BJ (cell line): ENCODE data around the gene SYNCRIP. TPM values are rescaled to one million over a fixed set of nuclear protein-coding genes. Genes with fewer than 3 reads are reported as not detected.
"Not testable (repeated sequence)": the region's sequence is repeated elsewhere in the genome, so short reads cannot be mapped to it uniquely, and the experiment has no call there.

Source experiments
- CTCF ChIA-PET: fragments of 350-600 bp; formaldehyde crosslinking; extraction: SDS; loops from one replicate; lab custom pipeline; 2021; ENCODE audit warnings: antibody characterized with exemption, inconsistent platforms; lab: Yijun Ruan, JAX
- POLR2A ChIA-PET: fragments of 300-600 bp; sonication (Branson Sonifier 250); formaldehyde crosslinking; extraction: SDS; loops from one replicate; lab custom pipeline; 2021; ENCODE audit warnings: antibody characterized with exemption; lab: Charles Lee
- DNase-seq: peaks from one replicate; pipeline ENCODE4 v3.0.0-alpha.2; 2011; ENCODE audit warnings: low read depth
- H3K27me3 ChIP-seq: 2 replicates; pipeline ENCODE4 v1.6.0; 2011; ENCODE audit warnings: low read length; ENCODE audit not compliant: control insufficient read depth, insufficient read depth
- H3K36me3 ChIP-seq: 2 replicates; pipeline ENCODE4 v1.5.1; 2011; ENCODE audit warnings: low read length; ENCODE audit not compliant: control insufficient read depth, insufficient read depth
- H3K4me3 ChIP-seq: 2 replicates; pipeline ENCODE4 v1.5.1; 2011; ENCODE audit warnings: low read depth, mild to moderate bottlenecking, control low read depth, low read length
- polyA plus RNA-seq: library from polyadenylated mRNA; depleted of rRNA; stranded (reverse); fragments of >200 nt; gene quantifications from 2 replicates; pipeline ENCODE4 v1.2.3, GENCODE V29; 2011; rRNA removed
- small RNA-seq: library from RNA; depleted of rRNA; stranded (forward); fragments of <200 nt; gene quantifications from one replicate; pipeline ENCODE3, GENCODE V24; 2012; ENCODE audit warnings: low replicate concordance, low read depth; ENCODE audit not compliant: insufficient read length
- TF ChIP-seq, protein P1 (sequence below): IDR thresholded peaks from 2 replicates; pipeline ENCODE4 v1.5.1; 2011; ENCODE audit warnings: low read depth, mild to moderate bottlenecking, control low read depth, inconsistent platforms, low read length, moderate library complexity; ENCODE audit not compliant: insufficient read depth

SYNCRIP gene
- polyA plus RNA-seq, 1 experiment: 7.6 TPM

DNA sequence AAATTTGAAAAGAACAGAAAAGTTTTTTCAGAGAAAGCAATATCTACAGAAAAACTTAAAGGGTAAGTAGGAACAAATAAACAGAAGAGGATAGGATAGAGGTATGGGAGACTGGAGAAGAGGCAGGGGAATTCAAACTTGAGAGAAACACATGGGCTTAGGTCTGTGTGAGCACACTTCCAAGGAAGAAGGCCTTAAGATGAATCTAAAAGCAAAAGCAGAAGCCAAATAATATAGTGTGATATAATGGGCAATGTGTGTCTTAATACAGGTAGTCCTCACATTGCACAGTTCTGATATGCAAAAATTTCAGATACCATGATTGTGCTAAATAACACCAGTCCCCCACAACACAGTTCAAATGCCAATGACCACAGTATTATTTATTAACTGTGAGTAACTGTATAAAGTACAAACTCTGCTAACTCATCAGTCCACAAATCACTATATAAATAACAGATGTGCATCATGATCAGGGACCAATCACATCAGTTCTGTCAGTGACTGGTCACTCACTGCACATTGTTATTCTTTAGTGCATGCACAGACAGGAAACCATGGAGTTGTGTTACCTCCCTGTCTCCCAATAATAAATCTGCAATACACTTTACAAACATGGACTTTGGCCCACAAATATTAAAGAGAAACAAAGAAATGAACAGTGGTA is 67.6 kb downstream of the SYNCRIP start:
- TF ChIP-seq, protein P1, sequence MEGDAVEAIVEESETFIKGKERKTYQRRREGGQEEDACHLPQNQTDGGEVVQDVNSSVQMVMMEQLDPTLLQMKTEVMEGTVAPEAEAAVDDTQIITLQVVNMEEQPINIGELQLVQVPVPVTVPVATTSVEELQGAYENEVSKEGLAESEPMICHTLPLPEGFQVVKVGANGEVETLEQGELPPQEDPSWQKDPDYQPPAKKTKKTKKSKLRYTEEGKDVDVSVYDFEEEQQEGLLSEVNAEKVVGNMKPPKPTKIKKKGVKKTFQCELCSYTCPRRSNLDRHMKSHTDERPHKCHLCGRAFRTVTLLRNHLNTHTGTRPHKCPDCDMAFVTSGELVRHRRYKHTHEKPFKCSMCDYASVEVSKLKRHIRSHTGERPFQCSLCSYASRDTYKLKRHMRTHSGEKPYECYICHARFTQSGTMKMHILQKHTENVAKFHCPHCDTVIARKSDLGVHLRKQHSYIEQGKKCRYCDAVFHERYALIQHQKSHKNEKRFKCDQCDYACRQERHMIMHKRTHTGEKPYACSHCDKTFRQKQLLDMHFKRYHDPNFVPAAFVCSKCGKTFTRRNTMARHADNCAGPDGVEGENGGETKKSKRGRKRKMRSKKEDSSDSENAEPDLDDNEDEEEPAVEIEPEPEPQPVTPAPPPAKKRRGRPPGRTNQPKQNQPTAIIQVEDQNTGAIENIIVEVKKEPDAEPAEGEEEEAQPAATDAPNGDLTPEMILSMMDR: no peak
- H3K36me3 ChIP-seq: no peaks in the 10 kb centered on the region
- H3K27me3 ChIP-seq: no peaks in the 10 kb centered on the region
- H3K4me3 ChIP-seq: no peak overlapping the region
- ChIA-PET CTCF (no interaction called here), POLR2A (no interaction called here)
- DNase-seq: peak; percentile 35

DNA sequence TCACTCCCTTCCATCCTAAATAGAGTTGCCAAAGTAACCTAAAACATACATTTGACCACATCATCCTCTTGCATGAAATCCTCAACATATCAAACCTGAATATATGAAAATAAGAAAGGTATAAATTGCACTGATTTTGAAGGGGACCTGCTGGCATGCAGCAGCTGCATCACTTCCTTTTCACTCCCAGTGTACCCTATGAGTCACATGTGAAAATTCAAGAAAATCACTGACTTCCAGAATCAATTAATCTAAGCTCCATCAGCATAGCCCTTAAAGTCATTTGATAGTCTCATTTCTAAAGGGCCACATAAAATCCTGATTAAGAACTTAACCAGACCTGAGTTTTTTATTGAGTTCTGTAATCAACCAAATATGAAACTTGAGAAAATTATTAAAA is 73.4 kb downstream of the SYNCRIP start:
- TF ChIP-seq, protein P1: no peak
- POLR2A ChIA-PET: no interaction called here
- no peak overlapping the region for H3K4me3 ChIP-seq
- CTCF ChIA-PET: interaction anchor here (1.7 kb wide), 1 partner anchor 11 kb away, joined by 3 read pairs; no protein-coding TSS in a partner anchor
- no peak for DNase-seq
- H3K36me3 ChIP-seq: peaks cover 2% of the 10 kb centered on the region; the same call in 1 of the 2 replicates
- H3K27me3 ChIP-seq: no peaks in the 10 kb centered on the region

DNA sequence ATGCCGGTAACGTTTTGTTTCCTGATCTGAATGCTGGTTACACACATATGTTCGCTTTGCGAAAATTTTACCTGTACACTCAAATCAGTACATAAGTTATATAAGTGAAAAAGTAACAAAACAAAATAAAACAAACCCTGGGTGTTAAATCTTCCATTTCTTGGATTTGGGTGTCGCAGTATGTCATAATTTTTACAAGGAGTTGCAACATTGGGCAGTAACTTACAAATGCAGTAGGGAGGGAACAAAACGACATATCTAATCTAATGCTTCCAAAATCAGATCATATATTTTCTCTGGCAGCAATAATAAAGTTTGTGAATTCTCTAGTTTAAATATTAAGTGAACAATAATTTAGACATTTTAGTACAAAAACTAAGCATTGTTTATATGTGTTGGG is 74.3 kb downstream of the SYNCRIP start:
- TF ChIP-seq, protein P1: no peak
- Histone ChIP-seq H3K4me3 (no peak overlapping the region), H3K27me3 (no peaks in the 10 kb centered on the region), H3K36me3 (peaks cover 2% of the 10 kb centered on the region; the same call in 1 of the 2 replicates)
- DNase-seq: no peak
- CTCF ChIA-PET: no interaction called here
- POLR2A ChIA-PET: no interaction called here

GRCh38 chr6:85565736-85566135 is 77.0 kb downstream of the SYNCRIP start:
- H3K36me3 ChIP-seq: peaks cover 2% of the 10 kb centered on the region; the same call in 1 of the 2 replicates
- ChIA-PET CTCF (interaction anchor here (0.6 kb wide), 1 partner anchor 123 kb away, joined by 5 read pairs; no protein-coding TSS in a partner anchor), POLR2A (interaction anchor here (0.6 kb wide), 1 partner anchor 177 kb away, joined by 3 read pairs; no protein-coding TSS in a partner anchor)
- TF ChIP-seq, protein P1: no peak
- H3K27me3 ChIP-seq: no peaks in the 10 kb centered on the region
- DNase-seq: no peak
- H3K4me3 ChIP-seq: no peak overlapping the region

- H3K4me3 ChIP-seq, H3K27me3 ChIP-seq, CTCF ChIA-PET, POLR2A ChIA-PET, DNase-seq, H3K36me3 ChIP-seq: not testable (repeated sequence)
Measured at GRCh38 chr6:85564223-85564622, 78.5 kb downstream of the SYNCRIP start.

Small RNA genes within 50 kb of the gene (small RNA-seq; reads per million reads assigned to genes)
- gene SNORD50B: not detected

Other genes starting within 250 kb of the SYNCRIP start
- gene NT5E, start 192.8 kb downstream of the SYNCRIP start, polyA plus RNA-seq: 63.0 and 99.2 TPM in 2 replicates
- 36.2 and 65.4 TPM in 2 replicates for gene SNX14, start 49.0 kb downstream of the SYNCRIP start, polyA plus RNA-seq